ENCODE data around the gene EIF3C. TPM values are rescaled to one million over a fixed set of nuclear protein-coding genes. Genes with fewer than 3 reads are reported as not detected.
"Not testable (repeated sequence)": the region's sequence is repeated elsewhere in the genome, so short reads cannot be mapped to it uniquely, and the experiment has no call there.

EIF3C gene
- polyA plus RNA-seq, 1 donor: 397 TPM

DNA sequence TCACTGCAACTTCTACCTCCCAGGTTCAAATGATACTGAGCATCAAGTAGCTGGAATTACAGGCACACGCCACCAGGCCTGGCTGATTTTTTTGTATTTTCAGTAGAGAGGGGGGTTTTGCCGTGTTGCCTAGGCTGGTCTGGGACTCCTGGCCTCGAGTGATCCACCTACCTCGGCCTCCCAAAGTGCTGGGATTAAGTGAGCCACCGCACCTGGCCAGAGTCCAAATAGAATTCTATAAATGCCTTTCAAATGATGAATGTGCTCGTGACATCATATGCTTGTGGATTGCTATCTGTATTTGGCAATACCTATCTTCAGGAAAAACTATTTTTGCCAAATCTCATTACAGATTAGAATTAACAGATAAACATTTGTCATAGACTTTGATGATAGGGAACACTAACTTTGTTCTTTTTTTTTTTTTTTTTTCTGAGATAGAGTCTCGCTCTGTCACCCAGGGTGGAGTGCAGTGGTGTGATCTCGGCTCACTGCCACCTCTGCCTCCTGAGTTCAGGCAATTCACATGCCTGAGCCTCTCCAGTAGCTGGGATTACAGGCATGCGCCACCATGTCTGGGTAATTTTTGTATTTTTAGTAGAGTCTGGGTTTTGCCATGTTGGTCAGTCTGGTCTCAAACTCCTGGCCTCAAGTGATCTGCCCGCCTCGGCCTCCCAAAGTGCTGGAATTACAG, 17.9 kb upstream of the EIF3C start:
- not testable (repeated sequence) for H3K9me3 ChIP-seq (ENCODE audit: control insufficient read depth, low read depth, low read length); H3K27me3 ChIP-seq (ENCODE audit: control insufficient read depth, insufficient read depth, low read length); H3K27ac ChIP-seq (ENCODE audit: low read length); H3K36me3 ChIP-seq (ENCODE audit: control insufficient read depth, insufficient read depth, low read length); H3K4me1 ChIP-seq (ENCODE audit: control insufficient read depth, insufficient read depth, low read length); DNase-seq; H3K4me3 ChIP-seq (ENCODE audit: low read length)
- WGBS (ENCODE audit: insufficient coverage, low lambda C conversion rate): no CpG with 5 or more reads among the region's 11 CpGs

DNA sequence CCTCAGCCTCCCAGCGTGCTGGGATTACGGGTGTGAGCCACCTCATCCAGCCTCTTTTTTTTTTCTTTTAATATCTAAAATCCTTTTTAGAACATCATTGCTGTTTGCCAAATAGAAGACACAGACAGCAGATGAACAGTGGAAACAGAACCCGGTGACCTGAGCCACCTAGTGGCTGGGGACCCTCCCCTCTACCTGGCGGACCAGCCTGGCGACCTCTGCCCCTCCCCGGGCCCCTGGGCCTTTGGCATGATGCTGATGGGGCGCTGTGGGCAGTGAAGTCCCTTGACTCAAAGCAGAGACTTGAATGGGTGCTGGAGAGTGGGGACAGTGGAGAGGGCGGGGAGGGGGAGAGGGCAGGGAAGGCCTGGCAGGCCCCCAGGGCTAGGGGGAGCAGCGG, 11.5 kb upstream of the EIF3C start:
- not testable (repeated sequence) for H3K27ac ChIP-seq (ENCODE audit: low read length); H3K9me3 ChIP-seq (ENCODE audit: control insufficient read depth, low read depth, low read length); DNase-seq; H3K4me1 ChIP-seq (ENCODE audit: control insufficient read depth, insufficient read depth, low read length); H3K36me3 ChIP-seq (ENCODE audit: control insufficient read depth, insufficient read depth, low read length); H3K4me3 ChIP-seq (ENCODE audit: low read length); H3K27me3 ChIP-seq (ENCODE audit: control insufficient read depth, insufficient read depth, low read length)
- no CpG with 5 or more reads among the region's 9 CpGs for WGBS (ENCODE audit: insufficient coverage, low lambda C conversion rate)

- not testable (repeated sequence) for H3K27ac ChIP-seq (ENCODE audit: low read length); H3K36me3 ChIP-seq (ENCODE audit: control insufficient read depth, insufficient read depth, low read length); H3K9me3 ChIP-seq (ENCODE audit: control insufficient read depth, low read depth, low read length); DNase-seq; H3K27me3 ChIP-seq (ENCODE audit: control insufficient read depth, insufficient read depth, low read length); H3K4me1 ChIP-seq (ENCODE audit: control insufficient read depth, insufficient read depth, low read length); H3K4me3 ChIP-seq (ENCODE audit: low read length)
- WGBS (ENCODE audit: insufficient coverage, low lambda C conversion rate): no CpG with 5 or more reads among the region's 19 CpGs
Observed at GRCh38 chr16:28700349-28700748, 10.9 kb upstream of the EIF3C start.

DNA sequence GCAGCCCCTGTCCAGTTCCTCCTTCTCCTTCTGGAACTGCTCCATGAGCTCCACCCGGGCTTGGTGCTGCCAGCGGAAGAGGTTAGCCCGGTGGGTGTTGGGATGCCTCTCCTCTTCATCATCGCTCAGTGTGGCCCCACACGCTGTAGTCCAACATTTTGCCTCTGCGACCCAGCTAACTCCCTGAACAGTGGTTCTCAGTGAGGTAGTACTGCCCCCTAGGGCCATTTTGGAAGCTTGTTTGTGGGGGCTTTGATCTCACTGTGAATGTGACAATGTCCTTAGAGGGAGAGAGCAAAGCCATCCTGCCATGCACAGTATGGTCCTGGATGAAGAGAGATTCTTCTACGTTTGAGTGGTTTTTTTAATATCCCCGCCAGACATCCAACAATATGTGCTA, 9.9 kb upstream of the EIF3C start:
- H3K9me3 ChIP-seq (ENCODE audit: control insufficient read depth, low read depth, low read length): not testable (repeated sequence)

DNA sequence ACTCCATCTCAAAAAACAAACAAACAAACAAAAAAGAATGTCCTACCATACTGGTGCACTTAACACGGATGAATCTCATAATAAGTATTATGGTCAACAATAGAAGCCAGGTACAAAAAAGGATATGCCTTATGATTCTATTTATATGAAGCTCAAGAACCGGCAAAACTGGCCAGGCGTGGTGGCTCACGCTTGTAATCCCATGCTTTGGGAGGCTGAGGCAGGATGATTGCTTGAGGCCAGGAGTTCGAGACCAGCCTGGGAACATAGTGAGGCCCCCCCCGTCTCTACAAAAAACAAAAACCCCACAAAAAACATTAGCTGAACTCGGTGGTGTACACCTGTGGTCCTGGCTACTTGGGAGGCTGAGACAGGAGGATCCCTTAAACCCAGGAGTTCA, 7.0 kb upstream of the EIF3C start:
- not testable (repeated sequence) for H3K27ac ChIP-seq (ENCODE audit: low read length); H3K9me3 ChIP-seq (ENCODE audit: control insufficient read depth, low read depth, low read length); H3K4me3 ChIP-seq (ENCODE audit: low read length); H3K4me1 ChIP-seq (ENCODE audit: control insufficient read depth, insufficient read depth, low read length); DNase-seq; H3K36me3 ChIP-seq (ENCODE audit: control insufficient read depth, insufficient read depth, low read length); H3K27me3 ChIP-seq (ENCODE audit: control insufficient read depth, insufficient read depth, low read length)
- no CpG with 5 or more reads among the region's 7 CpGs for WGBS (ENCODE audit: insufficient coverage, low lambda C conversion rate)

More for the DNA sequence above, 9.9 kb upstream of the EIF3C start:
- DNase-seq; H3K4me1 ChIP-seq (ENCODE audit: control insufficient read depth, insufficient read depth, low read length); H3K4me3 ChIP-seq (ENCODE audit: low read length); H3K27me3 ChIP-seq (ENCODE audit: control insufficient read depth, insufficient read depth, low read length); H3K36me3 ChIP-seq (ENCODE audit: control insufficient read depth, insufficient read depth, low read length); H3K27ac ChIP-seq (ENCODE audit: low read length): not testable (repeated sequence)
- no CpG with 5 or more reads among the region's 8 CpGs for WGBS (ENCODE audit: insufficient coverage, low lambda C conversion rate)

DNA sequence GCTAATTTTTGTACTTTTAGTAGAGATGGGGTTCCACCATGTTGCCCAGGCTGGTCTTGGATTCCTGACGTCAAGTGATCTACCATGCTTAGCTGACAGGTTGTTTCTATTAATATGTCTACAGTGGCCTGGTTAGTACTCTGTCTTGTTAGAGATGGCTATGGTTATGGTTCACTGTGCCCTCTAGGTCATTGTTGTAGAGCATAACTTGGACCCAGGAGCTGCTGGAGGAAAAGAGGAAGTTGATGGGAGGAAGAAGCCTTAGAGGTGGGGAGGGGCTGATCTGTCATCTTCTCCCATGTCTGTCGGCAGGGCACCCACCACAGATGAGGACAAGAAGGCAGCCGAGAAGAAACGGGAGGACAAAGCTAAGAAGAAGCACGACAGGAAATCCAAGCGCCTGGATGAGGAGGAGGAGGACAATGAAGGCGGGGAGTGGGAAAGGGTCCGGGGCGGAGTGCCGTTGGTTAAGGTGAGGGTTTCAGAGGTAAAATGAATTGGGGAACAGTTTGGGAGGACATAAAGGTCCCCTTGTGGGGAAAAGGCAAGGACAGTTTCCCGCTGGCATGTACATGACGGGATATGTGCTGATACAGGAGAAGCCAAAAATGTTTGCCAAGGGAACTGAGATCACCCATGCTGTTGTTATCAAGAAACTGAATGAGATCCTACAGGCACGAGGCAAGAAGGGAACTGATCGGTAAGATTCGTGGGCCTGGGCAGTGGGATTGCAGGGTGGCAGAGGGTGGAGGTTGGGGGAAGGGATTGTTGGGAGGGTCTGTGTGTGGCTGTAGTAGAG, 11.8 kb downstream of the EIF3C start:
- not testable (repeated sequence) for H3K27ac ChIP-seq (ENCODE audit: low read length); DNase-seq; H3K9me3 ChIP-seq (ENCODE audit: control insufficient read depth, low read depth, low read length); H3K36me3 ChIP-seq (ENCODE audit: control insufficient read depth, insufficient read depth, low read length); H3K4me3 ChIP-seq (ENCODE audit: low read length); H3K4me1 ChIP-seq (ENCODE audit: control insufficient read depth, insufficient read depth, low read length); H3K27me3 ChIP-seq (ENCODE audit: control insufficient read depth, insufficient read depth, low read length)
- WGBS (ENCODE audit: insufficient coverage, low lambda C conversion rate): no CpG with 5 or more reads among the region's 15 CpGs

DNA sequence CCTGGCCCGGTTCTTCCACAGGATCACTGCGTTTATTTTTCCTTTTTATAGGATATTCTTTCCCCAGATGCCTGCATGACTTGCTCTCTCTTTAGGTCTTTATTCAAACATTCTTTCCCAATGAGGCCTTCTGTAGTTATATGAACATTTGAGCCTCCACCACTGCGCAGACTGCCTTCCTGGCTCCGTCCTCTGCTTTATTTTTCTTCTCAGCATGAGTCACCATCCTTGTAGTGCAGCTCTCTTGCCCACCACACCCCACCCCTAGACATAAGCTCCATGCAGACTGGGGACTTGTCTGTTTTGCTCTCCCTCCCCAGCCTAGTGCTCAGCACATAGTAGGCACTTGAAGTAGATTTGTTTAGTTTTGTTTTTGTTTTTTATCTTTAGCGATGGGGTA, 20.0 kb downstream of the EIF3C start:
- H3K4me1 ChIP-seq (ENCODE audit: control insufficient read depth, insufficient read depth, low read length); H3K27ac ChIP-seq (ENCODE audit: low read length); H3K27me3 ChIP-seq (ENCODE audit: control insufficient read depth, insufficient read depth, low read length); H3K9me3 ChIP-seq (ENCODE audit: control insufficient read depth, low read depth, low read length); DNase-seq; H3K4me3 ChIP-seq (ENCODE audit: low read length); H3K36me3 ChIP-seq (ENCODE audit: control insufficient read depth, insufficient read depth, low read length): not testable (repeated sequence)
- WGBS (ENCODE audit: insufficient coverage, low lambda C conversion rate): no CpG with 5 or more reads among the region's 5 CpGs

- H3K36me3 ChIP-seq (ENCODE audit: control insufficient read depth, insufficient read depth, low read length); DNase-seq; H3K4me3 ChIP-seq (ENCODE audit: low read length); H3K27ac ChIP-seq (ENCODE audit: low read length); H3K4me1 ChIP-seq (ENCODE audit: control insufficient read depth, insufficient read depth, low read length); H3K27me3 ChIP-seq (ENCODE audit: control insufficient read depth, insufficient read depth, low read length); H3K9me3 ChIP-seq (ENCODE audit: control insufficient read depth, low read depth, low read length): not testable (repeated sequence)
- WGBS (ENCODE audit: insufficient coverage, low lambda C conversion rate): no CpG with 5 or more reads among the region's 9 CpGs
Observed at GRCh38 chr16:28732455-28733124, 21.3 kb downstream of the EIF3C start.

DNA sequence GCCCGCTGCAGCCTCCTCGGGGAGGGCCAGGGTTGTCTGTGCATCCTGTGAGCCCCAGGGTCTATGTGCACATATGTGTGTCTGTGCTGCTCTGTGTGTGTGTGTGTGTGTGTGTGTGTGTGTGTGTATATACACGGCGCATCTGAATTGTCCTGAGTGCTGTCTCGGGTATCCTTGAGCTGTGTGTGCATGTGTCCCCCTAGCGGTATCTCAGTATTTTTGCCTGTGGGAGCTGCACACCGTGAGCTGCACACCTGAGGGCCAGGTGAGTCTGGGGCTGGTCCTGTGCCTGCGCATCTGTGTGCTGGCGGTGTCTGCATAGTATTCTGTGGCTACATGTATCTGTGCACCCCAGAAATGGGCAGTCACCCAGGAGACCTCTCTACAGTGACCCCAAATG, 28.5 kb downstream of the EIF3C start:
- H3K36me3 ChIP-seq (ENCODE audit: control insufficient read depth, insufficient read depth, low read length); DNase-seq; H3K27me3 ChIP-seq (ENCODE audit: control insufficient read depth, insufficient read depth, low read length); H3K9me3 ChIP-seq (ENCODE audit: control insufficient read depth, low read depth, low read length); H3K27ac ChIP-seq (ENCODE audit: low read length); H3K4me1 ChIP-seq (ENCODE audit: control insufficient read depth, insufficient read depth, low read length); H3K4me3 ChIP-seq (ENCODE audit: low read length): not testable (repeated sequence)
- no CpG with 5 or more reads among the region's 9 CpGs for WGBS (ENCODE audit: insufficient coverage, low lambda C conversion rate)

- H3K27me3 ChIP-seq (ENCODE audit: control insufficient read depth, insufficient read depth, low read length); H3K9me3 ChIP-seq (ENCODE audit: control insufficient read depth, low read depth, low read length); H3K27ac ChIP-seq (ENCODE audit: low read length); H3K36me3 ChIP-seq (ENCODE audit: control insufficient read depth, insufficient read depth, low read length); H3K4me1 ChIP-seq (ENCODE audit: control insufficient read depth, insufficient read depth, low read length); H3K4me3 ChIP-seq (ENCODE audit: low read length); DNase-seq: not testable (repeated sequence)
- WGBS (ENCODE audit: insufficient coverage, low lambda C conversion rate): no CpG with 5 or more reads among the region's 27 CpGs
Observed at GRCh38 chr16:28740631-28741030, 29.4 kb downstream of the EIF3C start.

Data from large intestine (tissue), 3 donors.